Esophagus squamous epithelium (tissue), 4 donors: ENCODE data around the gene ZSWIM3.

Experiments used
- CTCF ChIP-seq, 6 experiments: fragments of 450-650 bp in 4 of 6; fragments of 200-600 bp in 2 of 6; sonication (generic) in 2 of 6; IDR thresholded peaks; one replicate each; pipeline ENCODE4 v1.5.1; 2016 to 2019; ENCODE audit warnings: antibody characterized with exemption in 6 of 6, mild to moderate bottlenecking in 4 of 6, moderate library complexity in 4 of 6
- POLR2A ChIP-seq, 4 donors: fragments of 450-650 bp; IDR thresholded peaks; one replicate each; pipeline ENCODE4 v1.6.1; 2017; ENCODE audit warnings: antibody characterized with exemption in 4 of 4, mild to moderate bottlenecking in 4 of 4, moderate library complexity in 3 of 4

DNA sequence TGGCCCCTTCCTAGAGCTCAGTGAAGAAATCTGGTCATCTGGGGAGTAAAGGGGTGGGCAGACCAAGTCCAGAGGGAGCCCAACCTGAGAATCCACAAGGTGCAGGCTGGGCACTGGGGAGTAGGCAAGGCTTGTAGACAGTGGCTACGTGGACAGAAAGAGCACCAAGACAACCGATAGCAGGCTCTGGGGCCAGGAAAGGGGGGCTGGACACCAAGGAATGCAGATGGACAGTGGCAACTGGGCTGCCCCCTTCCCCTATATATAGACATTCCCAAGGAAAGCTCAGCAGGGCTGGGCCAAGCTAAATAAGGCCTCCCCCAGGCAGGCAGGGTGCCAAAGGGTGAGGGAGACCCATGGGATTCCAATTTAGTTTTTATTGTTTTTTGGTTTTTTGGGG is 28.8 kb upstream of the ZSWIM3 start:
- TF ChIP-seq CTCF (IDR thresholded peaks at IDR 0.05) = no peak
- TF ChIP-seq POLR2A (IDR thresholded peaks at IDR 0.05) = no peak
